Keratinocyte (primary cell): ENCODE results near the gene DMD. TPM values are rescaled to one million over a fixed set of nuclear protein-coding genes. Genes with fewer than 3 reads are reported as not detected.

Experiments used
- DNase-seq: peaks from one replicate; pipeline ENCODE4 v3.0.0-alpha.2; 2011; ENCODE audit warnings: low read depth, missing footprints, low spot score
- FAIRE-seq: peaks from 2 replicates; lab custom pipeline; 2011; peaks lifted over from hg19 to GRCh38; lab: Jason Lieb, UNC
- H2AFZ ChIP-seq: 2 replicates; pipeline ENCODE4 v1.6.0; 2012; ENCODE audit warnings: low read length, control low read depth, inconsistent platforms; ENCODE audit not compliant: control insufficient read depth
- H3K27ac ChIP-seq: 2 replicates; pipeline ENCODE4 v1.5.1; 2011; ENCODE audit warnings: low read length; ENCODE audit not compliant: control insufficient read depth, insufficient read depth
- H3K27me3 ChIP-seq: 3 replicates; pipeline ENCODE4 v1.6.0; 2011; ENCODE audit warnings: low read length; ENCODE audit not compliant: control insufficient read depth, insufficient read depth; ENCODE audit errors: extremely low read depth
- H3K36me3 ChIP-seq, 2 experiments: 2 replicates in 1 of 2; 3 replicates in 1 of 2; pipeline ENCODE4 v1.5.1; 2011; ENCODE audit warnings: low read length in 2 of 2, mild to moderate bottlenecking in 1 of 2; ENCODE audit not compliant: control insufficient read depth in 2 of 2, insufficient read depth in 2 of 2; ENCODE audit errors: extremely low read depth in 1 of 2
- H3K4me1 ChIP-seq: 3 replicates; pipeline ENCODE4 v1.5.1; 2011; ENCODE audit warnings: low read length; ENCODE audit not compliant: control insufficient read depth, insufficient read depth; ENCODE audit errors: extremely low read depth
- H3K4me2 ChIP-seq: 3 replicates; pipeline ENCODE4 v1.6.0; 2011; ENCODE audit warnings: low read depth, low read length; ENCODE audit not compliant: control insufficient read depth, insufficient read depth; ENCODE audit errors: extremely low read depth
- H3K4me3 ChIP-seq, 3 experiments: fragments of 200-600 bp in 1 of 3; sonication (generic) in 1 of 3; 2 replicates in 2 of 3; 3 replicates in 1 of 3; pipeline ENCODE4 v1.5.1; 2011 to 2016; ENCODE audit warnings: low read length in 3 of 3, mild to moderate bottlenecking in 3 of 3, control low read depth in 2 of 3, inconsistent platforms in 1 of 3, low read depth in 1 of 3, mixed read lengths in 1 of 3, mixed run types in 1 of 3, moderate library complexity in 1 of 3; ENCODE audit not compliant: control insufficient read depth in 2 of 3, insufficient read depth in 2 of 3; ENCODE audit errors: extremely low read depth in 1 of 3
- H3K79me2 ChIP-seq: 2 replicates; pipeline ENCODE4 v1.6.0; 2012; ENCODE audit warnings: low read length; ENCODE audit not compliant: control insufficient read depth, insufficient read depth
- H3K9ac ChIP-seq: 3 replicates; pipeline ENCODE4 v1.6.0; 2011; ENCODE audit warnings: low read length; ENCODE audit not compliant: control insufficient read depth, insufficient read depth; ENCODE audit errors: extremely low read depth
- H3K9me1 ChIP-seq: 3 replicates; pipeline ENCODE4 v1.6.0; 2011; ENCODE audit warnings: low read length; ENCODE audit not compliant: control insufficient read depth, insufficient read depth; ENCODE audit errors: extremely low read depth
- H3K9me3 ChIP-seq: 2 replicates; pipeline ENCODE4 v1.5.1; 2012; ENCODE audit warnings: low read depth, low read length; ENCODE audit not compliant: control insufficient read depth
- H4K20me1 ChIP-seq: 3 replicates; pipeline ENCODE4 v1.6.0; 2011; ENCODE audit warnings: low read length; ENCODE audit not compliant: control insufficient read depth, insufficient read depth; ENCODE audit errors: extremely low read depth
- CTCF ChIP-seq, 3 experiments: IDR thresholded peaks in 1 of 3; conservative IDR thresholded peaks in 1 of 3; optimal IDR thresholded peaks in 1 of 3; 2 replicates in 2 of 3; 3 replicates in 1 of 3; pipeline versions ENCODE3 to v1.5.1; 2011; ENCODE audit warnings: low read length in 3 of 3, mild to moderate bottlenecking in 3 of 3, moderate library complexity in 2 of 3, control low read depth in 1 of 3, inconsistent platforms in 1 of 3; ENCODE audit not compliant: insufficient read depth in 2 of 3; ENCODE audit errors: extremely low read depth in 1 of 3
- EZH2 ChIP-seq: IDR thresholded peaks from one replicate; pipeline ENCODE4 v1.6.1; 2012; ENCODE audit warnings: inconsistent platforms, mild to moderate bottlenecking, low read length, moderate library complexity
- dilution Hi-C: fragments of 300-500 bp; cut with MboI; formaldehyde crosslinking; loops from one replicate; pipeline ENCODE4 v1.7.0; 2020; ENCODE audit warnings: low sequenced_read_pairs; ENCODE audit not compliant: extremely low pct_ligation_motif_present
- polyA plus RNA-seq, 5 experiments: library from polyadenylated mRNA; depleted of rRNA in 3 of 5; stranded (reverse) in 3 of 5; stranded (forward) in 1 of 5; unstranded in 1 of 5; fragments of >200 nt; gene quantifications; 1 replicate in 1 of 5; 2 replicates in 3 of 5; 3 replicates in 1 of 5; pipeline versions ENCODE4 v1.2.1 to v1.2.3, GENCODE V29; 2011 to 2012; ENCODE audit warnings: missing spikeins in 2 of 5, low read depth in 1 of 5, low replicate concordance in 1 of 5

Gene DMD
- polyA plus RNA-seq, 1 donor (not counting 4 experiments of a cell fraction or from before 2014, with no cell fraction given): 8.9 TPM

GRCh38 chrX:31872007-31872406 is 1339.3 kb downstream of the DMD start:
- Histone ChIP-seq H3K4me2 (no peak overlapping the region), H4K20me1 (no peaks in the 10 kb centered on the region), H3K9me1 (no peaks in the 10 kb centered on the region), H3K27me3 (no peaks in the 10 kb centered on the region), H3K9me3 (no peaks in the 10 kb centered on the region), H3K27ac (no peak overlapping the region), H3K9ac (no peak overlapping the region), H3K4me3 (no peak overlapping the region), H2AFZ (no peak overlapping the region), H3K4me1 (no peaks in the 10 kb centered on the region), H3K36me3 (no peaks in the 10 kb centered on the region), H3K79me2 (no peaks in the 10 kb centered on the region)
- TF ChIP-seq EZH2: no peak
- TF ChIP-seq CTCF (optimal IDR thresholded peaks at IDR 0.05 in 1 of 3, IDR thresholded peaks at IDR 0.05 in 1 of 3, conservative IDR thresholded peaks at IDR 0.05 in 1 of 3; ENCODE audit: extremely low read depth in 1 of 3, insufficient read depth in 2 of 3, low read length in 3 of 3): no peak
- dilution Hi-C loops: no loop called here
- no peak for FAIRE-seq
- DNase-seq: no peak

GRCh38 chrX:31870267-31870666 is 1341.1 kb downstream of the DMD start:
- Histone ChIP-seq H3K9ac (no peak overlapping the region), H3K4me3 (no peak overlapping the region), H3K9me1 (no peaks in the 10 kb centered on the region), H3K36me3 (no peaks in the 10 kb centered on the region), H4K20me1 (no peaks in the 10 kb centered on the region), H3K9me3 (no peaks in the 10 kb centered on the region), H3K79me2 (no peaks in the 10 kb centered on the region), H3K4me2 (no peak overlapping the region), H3K4me1 (no peaks in the 10 kb centered on the region), H3K27me3 (no peaks in the 10 kb centered on the region), H2AFZ (no peak overlapping the region), H3K27ac (no peak overlapping the region)
- TF ChIP-seq EZH2: no peak
- no peak for TF ChIP-seq CTCF (optimal IDR thresholded peaks at IDR 0.05 in 1 of 3, IDR thresholded peaks at IDR 0.05 in 1 of 3, conservative IDR thresholded peaks at IDR 0.05 in 1 of 3; ENCODE audit: extremely low read depth in 1 of 3, insufficient read depth in 2 of 3, low read length in 3 of 3)
- dilution Hi-C loops: no loop called here
- DNase-seq: no peak
- FAIRE-seq: no peak
